Lung (tissue), 12 donors: ENCODE results near the gene PRR20G. TPM values are rescaled to one million over a fixed set of nuclear protein-coding genes. Genes with fewer than 3 reads are reported as not detected.

Experiments
- ATAC-seq: fragments of 200-7000 bp; cut with Tn5 transposase; one replicate; pipeline ENCODE4 v1.9.1; 2020; ENCODE audit warnings: moderate number of reproducible peaks; ENCODE audit not compliant: insufficient read depth, low FRiP score
- DNase-seq, 3 donors: peaks; one replicate each; pipeline ENCODE4 v3.0.0-alpha.2; 2013 to 2017
- H3K27ac ChIP-seq, 2 donors: one replicate each; pipeline ENCODE4 v1.5.1; 2013; ENCODE audit warnings: mild to moderate bottlenecking in 2 of 2, moderate library complexity in 2 of 2, control low read depth in 1 of 2, inconsistent platforms in 1 of 2, low read depth in 1 of 2, low read length in 1 of 2
- H3K27me3 ChIP-seq, 3 donors: one replicate each; pipeline ENCODE4 v1.5.1; 2013; ENCODE audit warnings: low read length in 2 of 3; ENCODE audit not compliant: control insufficient read depth in 3 of 3, insufficient read depth in 3 of 3
- H3K36me3 ChIP-seq, 4 donors: one replicate each; pipeline ENCODE4 v1.5.1; 2013; ENCODE audit warnings: low read length in 4 of 4, mild to moderate bottlenecking in 1 of 4, moderate library complexity in 1 of 4; ENCODE audit not compliant: control insufficient read depth in 4 of 4, insufficient read depth in 4 of 4
- H3K4me1 ChIP-seq, 5 donors: one replicate each; pipeline ENCODE4 v1.5.1; 2013; ENCODE audit warnings: low read length in 5 of 5, mild to moderate bottlenecking in 2 of 5, moderate library complexity in 1 of 5; ENCODE audit not compliant: control insufficient read depth in 5 of 5, insufficient read depth in 5 of 5
- H3K4me3 ChIP-seq: one replicate; pipeline ENCODE4 v1.5.1; 2013; ENCODE audit warnings: mild to moderate bottlenecking, control low read depth, moderate library complexity
- H3K9ac ChIP-seq, 2 donors: one replicate each; pipeline ENCODE4 v1.5.1; 2013; ENCODE audit warnings: low read length in 2 of 2, control low read depth in 1 of 2; ENCODE audit not compliant: insufficient read depth in 1 of 2
- H3K9me3 ChIP-seq, 4 donors: one replicate each; pipeline ENCODE4 v1.5.1; 2013; ENCODE audit warnings: low read length in 3 of 4, mild to moderate bottlenecking in 1 of 4, moderate library complexity in 1 of 4; ENCODE audit not compliant: control insufficient read depth in 4 of 4, insufficient read depth in 3 of 4
- CTCF ChIP-seq: IDR thresholded peaks from 2 replicates; pipeline ENCODE4 v1.5.1; 2012; ENCODE audit warnings: mild to moderate bottlenecking; ENCODE audit errors: control extremely low read depth, extremely low read depth
- WGBS, 2 donors: extraction: QIAGEN DNeasy Blood & Tissue Kit; methylation state at CpG; one replicate each; pipeline ENCODE4 v1.1.7; 2013; 5-methylcytosine and 5-hydroxymethylcytosine counted together
- polyA plus RNA-seq, 2 donors: library from polyadenylated mRNA; stranded (reverse); fragments of 200-250 nt; gene quantifications; one replicate each; pipeline ENCODE4 v1.2.1, GENCODE V29; 2013
- total RNA-seq, 2 donors: library from RNA; depleted of rRNA in 1 of 2; stranded (reverse); fragments of >200 nt in 1 of 2; gene quantifications; one replicate each; pipeline ENCODE4 v1.2.1, GENCODE V29; 2014 to 2021
- donor health status: control.
- donor health status: control.
- donor health status: Bipolar disorder and iron deficiency.
- donor health status: healthy.
- donor health status: DM: yes; HTN: yes; CAD: no.

The PRR20G gene
- total and polyA plus RNA-seq, 4 donors: 0.05 TPM; not detected in 3

GRCh38 chr3:127257351-127257750, 30.5 kb downstream of the PRR20G start:
- Histone ChIP-seq H3K9me3 (no peaks in the 10 kb centered on the region), H3K9ac (no peak overlapping the region), H3K27ac (no peak overlapping the region), H3K4me3 (no peak overlapping the region), H3K36me3 (no peaks in the 10 kb centered on the region), H3K4me1 (peaks cover 0 to under 1% (median 0%) of the 10 kb centered on the region in 5 donors), H3K27me3 (peaks cover 0 to 2% (median 0%) of the 10 kb centered on the region in 3 donors)
- ATAC-seq: no peak
- WGBS, 2 donors: 84 to 87% methylated on average over 5 of the region's 5 CpGs
- TF ChIP-seq CTCF: no peak
- DNase-seq: no peak

DNA sequence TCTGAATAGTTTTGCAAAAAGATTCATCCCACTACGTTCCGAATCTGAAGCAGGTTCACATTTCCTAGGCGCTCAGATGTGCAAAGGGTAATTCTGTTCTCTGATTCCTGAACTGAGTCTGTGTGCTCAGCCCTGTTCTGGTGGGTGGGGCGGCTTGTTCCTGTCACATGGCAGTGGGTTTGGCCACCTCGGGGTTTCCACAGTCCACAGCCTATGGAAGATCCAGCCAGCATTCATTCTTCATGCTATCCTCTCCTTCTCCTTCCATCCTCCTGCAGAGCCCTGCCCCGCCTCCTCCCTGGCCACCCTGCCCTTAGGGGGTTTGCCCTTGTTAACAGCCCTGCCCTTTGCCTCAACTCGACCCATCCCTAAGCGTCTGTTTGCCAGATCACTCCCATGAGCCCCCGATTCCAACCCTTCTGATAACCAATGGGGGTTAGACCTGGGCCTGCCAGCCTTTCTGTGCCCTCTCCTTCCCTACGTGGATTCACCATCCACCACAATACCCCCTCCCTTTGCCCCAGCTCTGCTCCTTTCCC, 31.0 kb downstream of the PRR20G start:
- H3K9me3 ChIP-seq: no peaks in the 10 kb centered on the region
- H3K9ac ChIP-seq: no peak overlapping the region
- WGBS, 2 donors: 80 to 82% methylated on average over 10 of the region's 10 CpGs
- H3K4me3 ChIP-seq: no peak overlapping the region
- no peak overlapping the region for H3K27ac ChIP-seq
- peaks cover 0 to 2% (median 0%) of the 10 kb centered on the region in 3 donors for H3K27me3 ChIP-seq
- no peak for ATAC-seq
- H3K4me1 ChIP-seq: peaks cover 0 to 3% (median 0%) of the 10 kb centered on the region in 5 donors
- DNase-seq: no peak
- TF ChIP-seq CTCF: no peak
- no peaks in the 10 kb centered on the region for H3K36me3 ChIP-seq

GRCh38 chr3:127256138-127256537, 31.7 kb downstream of the PRR20G start:
- DNase-seq (no peak), ATAC-seq (no peak)
- Histone ChIP-seq H3K9me3 (no peaks in the 10 kb centered on the region), H3K9ac (no peak overlapping the region), H3K4me3 (no peak overlapping the region), H3K36me3 (no peaks in the 10 kb centered on the region), H3K4me1 (peaks cover 0 to 3% (median 0%) of the 10 kb centered on the region in 5 donors), H3K27ac (no peak overlapping the region), H3K27me3 (no peaks in the 10 kb centered on the region)
- WGBS, 2 donors: 86 to 92% methylated on average over 5 of the region's 5 CpGs
- TF ChIP-seq CTCF: no peak

DNA sequence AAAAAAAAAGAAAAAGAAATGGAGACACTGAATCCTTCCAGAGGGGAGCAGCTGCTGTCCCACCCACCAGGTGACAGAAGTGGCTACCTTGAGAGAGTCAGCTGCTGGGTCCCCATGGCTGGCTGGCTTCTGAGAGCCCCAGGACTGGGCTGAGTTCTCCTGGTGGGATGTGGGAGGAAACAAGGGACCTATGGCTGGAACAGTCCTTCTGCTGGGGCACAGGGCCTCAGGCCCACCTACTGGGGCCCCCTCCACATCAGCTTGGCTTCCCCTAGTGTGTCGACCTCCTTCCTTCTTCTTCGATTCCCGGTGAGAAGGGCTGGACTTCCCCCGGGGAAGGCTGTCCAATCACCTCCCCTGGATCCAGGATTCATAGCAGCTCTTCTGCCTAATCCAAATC, 32.3 kb downstream of the PRR20G start:
- DNase-seq (no peak), ATAC-seq (no peak)
- Histone ChIP-seq H3K4me1 (peaks cover 0 to 3% (median 0%) of the 10 kb centered on the region in 5 donors), H3K9ac (no peak overlapping the region), H3K9me3 (no peaks in the 10 kb centered on the region), H3K36me3 (no peaks in the 10 kb centered on the region), H3K27me3 (no peaks in the 10 kb centered on the region), H3K27ac (no peak overlapping the region), H3K4me3 (no peak overlapping the region)
- no peak for TF ChIP-seq CTCF
- WGBS, 2 donors: 55 to 73% methylated on average over 4 of the region's 4 CpGs
